HG03108 (cell line): Measurements from ENCODE around the gene BMP3.

Experiments used
- ATAC-seq: cut with Tn5 transposase; IDR thresholded peaks from one replicate; pipeline ENCODE4 v1.9.1; 2021; ENCODE audit warnings: moderate library complexity; ENCODE audit not compliant: unreplicated experiment

Gene BMP3

DNA sequence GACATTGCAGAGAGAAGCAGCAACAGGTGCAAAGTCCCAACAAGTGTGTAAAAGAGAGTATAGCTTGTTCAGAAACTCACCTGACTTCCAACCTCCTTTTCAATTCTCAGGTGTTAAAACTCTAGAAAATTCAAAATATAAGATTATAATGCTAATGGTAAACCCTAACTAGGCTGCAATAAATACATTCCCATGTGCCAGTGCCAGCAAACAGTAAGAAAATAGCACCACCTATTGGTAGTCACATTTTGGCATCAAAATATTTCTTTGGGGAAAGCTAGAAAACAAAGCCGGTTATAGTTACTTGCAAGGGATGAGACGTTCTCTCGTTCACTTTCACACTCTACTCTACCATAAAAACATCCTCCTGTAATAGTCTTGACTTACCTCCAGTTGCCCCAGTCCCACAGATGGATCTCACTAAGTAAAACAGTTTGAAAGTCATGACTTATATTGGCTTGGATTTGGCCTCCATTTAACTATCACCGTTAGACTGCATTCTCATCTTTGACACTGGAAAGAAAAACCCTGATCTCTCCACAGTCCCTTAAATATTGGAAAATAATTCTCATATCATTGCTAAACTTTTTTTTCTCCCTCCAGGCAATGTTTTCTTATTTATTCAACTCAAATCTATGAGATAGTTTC lies 9.6 kb downstream of the BMP3 start:
- no peak for ATAC-seq

DNA sequence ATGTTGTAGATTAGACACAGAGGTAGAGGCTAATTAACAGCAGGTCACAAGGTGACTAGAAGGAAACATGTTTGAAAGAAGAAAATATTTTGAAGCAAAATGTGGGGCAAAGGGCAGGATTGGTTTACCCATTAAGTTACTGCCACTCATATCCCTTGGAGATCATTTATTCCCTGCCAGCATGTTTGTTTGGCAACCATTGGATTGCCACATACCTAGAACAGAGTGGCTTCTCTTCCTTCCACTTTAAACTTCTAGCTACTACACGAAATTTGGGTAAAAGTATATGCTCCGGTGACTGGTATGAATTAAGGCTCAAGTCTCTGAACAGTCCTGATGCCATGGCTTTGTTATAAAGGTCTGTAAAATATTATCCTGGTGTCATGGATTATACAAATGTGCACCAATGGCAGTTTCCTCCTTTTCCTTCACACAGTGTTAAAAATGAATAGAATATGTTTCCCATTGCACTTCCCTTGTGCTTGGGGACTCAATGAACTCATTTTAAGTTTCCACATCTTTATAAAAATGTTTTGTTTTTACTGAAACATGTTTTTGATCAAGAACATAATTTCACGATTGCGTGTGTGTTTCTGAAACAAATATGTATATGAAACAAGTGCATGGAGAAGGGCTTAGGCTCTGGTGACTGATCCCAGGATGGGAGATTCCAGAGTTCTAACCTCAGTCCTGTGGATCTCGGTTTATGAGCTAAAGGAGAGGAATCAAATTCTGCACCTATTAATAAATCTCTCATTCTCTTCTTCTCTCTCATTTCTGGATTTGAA lies 12.3 kb downstream of the BMP3 start:
- ATAC-seq, result no peak

DNA sequence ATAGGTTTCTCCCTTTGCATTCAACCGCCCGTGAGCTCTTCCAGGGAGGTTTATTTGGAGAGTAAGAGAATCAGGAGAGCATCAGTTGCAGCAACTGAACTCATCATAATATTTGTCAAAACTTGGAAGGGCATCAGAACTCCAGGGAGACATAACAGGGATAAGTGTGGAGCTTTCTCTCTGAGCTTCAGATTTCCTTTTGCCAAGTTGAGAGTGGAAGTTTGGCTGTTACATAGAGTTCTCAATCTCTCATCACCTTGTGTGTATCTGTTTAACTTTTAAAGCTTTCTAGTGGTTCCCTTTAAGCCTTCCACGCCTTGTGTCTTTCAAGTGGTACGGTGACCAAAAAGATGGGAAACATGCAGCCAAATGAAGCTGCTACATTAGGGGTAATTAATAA lies 18.8 kb downstream of the BMP3 start:
- ATAC-seq, result no peak

DNA sequence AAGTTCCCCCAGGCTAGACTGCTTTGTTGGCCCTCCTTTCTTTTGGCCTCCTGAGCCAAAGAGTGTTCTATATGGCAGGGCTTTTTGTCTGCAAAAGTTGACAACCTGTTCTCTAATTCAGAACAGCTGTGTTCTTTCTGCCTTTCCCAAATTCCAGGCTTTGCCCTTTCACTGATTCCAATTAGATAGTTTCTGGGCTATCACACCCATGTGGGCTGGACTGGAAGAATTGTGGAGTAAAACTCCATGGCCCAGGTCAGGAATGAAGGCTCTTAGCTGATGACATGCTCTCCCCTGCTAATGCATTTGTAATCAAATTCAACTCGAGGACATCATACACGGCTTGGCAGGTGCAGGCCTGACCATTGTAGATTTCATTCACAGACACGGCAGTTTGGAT lies 19.4 kb downstream of the BMP3 start:
- ATAC-seq, result no peak

DNA sequence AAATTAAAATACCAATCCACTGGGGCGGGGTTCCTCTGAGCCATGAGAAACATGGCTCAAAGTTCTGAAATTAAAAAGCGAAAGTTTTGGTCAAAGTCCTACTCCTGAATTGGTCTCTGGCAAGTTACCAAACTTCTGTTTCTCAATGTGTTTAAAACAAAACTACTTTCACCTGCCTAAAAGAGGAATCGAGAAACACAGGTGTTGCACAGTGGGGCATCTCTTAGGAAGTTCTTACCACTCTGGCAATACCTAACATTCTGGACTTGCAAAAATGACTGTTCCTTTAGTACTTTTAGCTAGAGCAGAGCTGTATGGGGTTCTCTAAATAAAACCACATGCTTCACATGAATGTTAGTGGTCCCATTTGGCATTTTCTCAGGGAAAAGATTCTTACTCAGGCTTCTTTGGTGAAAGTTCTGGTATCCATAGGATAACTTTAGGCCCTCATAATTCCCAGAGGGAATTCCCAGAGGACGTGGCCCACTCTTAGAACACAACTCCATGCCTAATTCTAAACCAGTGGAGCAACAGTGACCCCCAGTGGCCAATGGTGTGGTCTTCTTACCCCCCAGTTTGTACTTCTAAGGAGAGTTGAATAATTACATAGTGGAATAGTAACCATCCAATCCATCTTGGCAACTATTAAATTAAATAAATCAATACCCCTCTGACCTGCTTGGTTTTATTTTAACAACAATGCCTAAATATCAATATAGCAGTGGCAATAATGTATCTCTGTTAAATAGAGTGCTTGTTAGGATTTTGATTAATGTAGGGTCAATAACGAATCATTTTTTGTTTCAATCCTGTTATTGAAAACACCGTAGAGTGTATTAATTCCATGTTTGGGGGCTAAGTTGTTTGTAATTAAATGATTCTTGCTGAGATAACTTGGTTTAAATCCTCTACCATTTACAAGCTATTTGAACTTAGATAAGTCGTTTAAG lies 21.9 kb downstream of the BMP3 start:
- ATAC-seq, result peak; percentile 99

DNA sequence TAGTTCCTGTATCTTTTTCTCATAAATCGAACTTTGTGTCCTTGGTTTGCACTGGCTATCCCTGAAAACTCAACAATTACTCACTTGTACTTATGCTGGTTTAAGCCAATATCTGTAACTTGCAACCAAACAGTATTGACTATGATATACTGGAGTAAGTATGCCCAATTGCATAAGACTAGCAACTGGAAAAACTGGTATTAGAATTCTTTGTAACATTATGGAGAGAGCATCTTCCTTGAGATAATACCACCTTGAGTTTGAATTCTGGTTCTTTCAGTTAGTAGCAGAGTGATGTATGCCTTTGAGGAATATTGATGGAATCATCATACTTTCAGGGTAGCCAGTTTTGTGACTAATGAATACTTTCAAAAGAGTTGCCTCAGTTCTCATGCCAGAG lies 28.1 kb downstream of the BMP3 start:
- no peak for ATAC-seq

DNA sequence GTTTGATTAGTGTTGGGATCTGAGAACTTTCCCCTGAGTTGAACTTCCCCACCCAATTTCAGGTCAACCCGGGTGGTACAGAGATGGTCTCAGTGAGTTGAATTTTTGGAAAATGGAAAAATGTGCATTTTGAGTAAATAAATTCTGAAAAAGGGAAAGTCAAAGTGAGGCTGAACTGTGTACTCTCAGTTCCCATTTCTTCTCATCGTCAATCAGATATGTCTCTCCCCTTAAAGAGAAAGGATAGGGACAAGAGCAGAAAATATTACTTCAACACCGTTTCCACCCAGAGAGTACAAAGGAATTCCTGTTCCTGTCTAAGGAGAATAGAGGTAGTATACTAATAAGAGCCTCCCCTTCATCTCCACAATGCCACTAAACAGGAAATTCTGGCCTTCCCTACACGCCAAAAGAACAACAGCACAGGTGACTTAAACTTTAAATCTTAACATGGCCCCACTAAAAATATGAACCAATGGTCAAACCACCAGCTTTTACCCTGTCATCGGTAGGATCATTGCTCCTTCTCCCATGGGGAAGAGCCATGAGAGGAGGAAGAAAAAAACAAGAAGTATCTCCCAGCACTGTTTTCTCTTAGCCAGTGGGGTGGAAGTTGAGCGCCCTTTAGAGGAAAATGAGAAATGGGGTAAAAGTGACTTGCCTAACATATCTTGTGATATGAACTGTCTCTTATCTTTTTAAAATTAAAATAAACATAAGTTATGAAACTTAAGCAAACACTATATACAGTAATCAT lies 30.3 kb downstream of the BMP3 start:
- no peak for ATAC-seq

DNA sequence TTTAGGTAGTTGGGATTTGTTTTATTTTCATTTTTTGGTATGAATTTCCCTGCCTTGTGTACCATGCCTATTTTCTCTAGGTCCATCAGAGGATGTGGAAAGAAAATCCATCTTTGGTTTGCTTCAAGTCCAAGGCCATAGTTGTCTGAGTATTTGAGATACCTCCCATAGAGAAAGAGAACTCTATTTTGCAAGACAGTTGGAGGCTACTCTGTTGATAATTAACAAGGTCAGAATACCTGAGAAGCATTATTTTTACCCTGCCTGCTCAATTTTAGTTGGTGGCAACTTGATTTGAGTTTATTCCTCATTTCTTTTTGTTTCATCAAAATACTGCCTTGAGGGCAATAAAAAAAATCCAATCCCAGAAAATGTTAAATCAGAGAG lies 30.8 kb downstream of the BMP3 start:
- no peak for ATAC-seq

DNA sequence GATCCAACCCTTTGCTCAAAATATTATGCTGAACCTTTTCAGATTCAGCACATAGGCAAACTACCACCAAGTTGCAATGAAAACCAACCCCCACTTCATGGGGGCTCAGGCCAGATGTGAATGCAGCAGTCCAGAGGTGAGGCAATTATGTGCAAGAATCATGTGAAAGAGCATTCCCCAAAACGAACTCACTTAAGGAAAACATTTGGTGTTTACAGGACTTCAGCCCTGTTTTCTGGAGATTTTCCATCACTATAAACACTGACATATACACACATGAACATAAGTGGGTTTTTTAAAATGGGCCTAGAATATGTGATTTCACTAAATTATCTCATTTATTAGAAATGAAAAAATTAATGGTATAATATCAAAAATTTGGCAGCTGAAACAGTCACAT lies 31.5 kb downstream of the BMP3 start:
- ATAC-seq, result no peak

DNA sequence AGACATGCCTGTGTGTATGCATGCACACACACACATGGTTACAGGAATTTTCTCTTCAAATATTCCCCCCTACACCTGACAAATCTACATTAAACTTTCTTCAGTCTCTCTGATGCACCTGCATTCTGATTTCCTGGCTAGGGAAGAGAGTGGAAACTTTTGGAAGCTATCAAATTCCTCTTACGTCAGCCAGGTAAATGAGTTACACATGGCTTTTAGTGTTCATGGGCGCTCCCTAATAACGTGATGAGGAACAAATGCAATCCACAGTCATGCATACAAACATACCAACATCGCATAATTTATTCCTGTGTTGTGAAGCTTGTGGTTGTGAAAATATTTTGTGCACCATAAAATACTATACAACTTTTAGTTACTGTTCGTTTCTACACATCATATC lies 34.9 kb downstream of the BMP3 start:
- ATAC-seq, result no peak

DNA sequence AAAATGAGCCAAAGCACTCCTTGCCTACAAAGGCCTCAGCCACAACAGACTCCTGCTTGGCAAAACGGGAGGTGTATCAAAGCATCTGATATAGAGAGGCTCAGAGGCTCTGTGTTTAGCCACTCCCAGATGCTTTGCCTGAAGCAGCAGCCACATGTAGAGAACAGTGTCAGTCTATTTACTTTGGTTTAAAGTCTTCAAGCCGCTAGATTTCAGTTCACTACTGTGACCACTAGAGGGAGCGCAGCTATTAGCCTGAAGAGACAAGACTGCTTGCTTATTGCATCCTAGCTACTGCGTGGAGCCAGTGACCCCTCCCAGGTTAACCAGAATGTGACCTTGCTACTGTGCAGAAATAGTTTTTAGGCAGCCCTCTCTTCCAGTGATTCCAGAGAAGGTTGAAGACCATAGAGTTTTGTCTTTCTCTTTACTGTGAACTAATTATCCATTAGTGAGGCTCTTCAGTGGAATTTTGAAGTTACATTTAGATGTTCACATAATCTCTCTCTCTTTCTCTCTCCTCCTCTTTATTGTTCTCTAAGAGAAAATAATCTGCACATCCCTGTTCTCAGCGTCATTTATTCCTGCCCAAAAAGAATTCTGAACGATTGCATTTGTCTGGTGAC lies 39.3 kb downstream of the BMP3 start:
- peak; percentile 85 for ATAC-seq

DNA sequence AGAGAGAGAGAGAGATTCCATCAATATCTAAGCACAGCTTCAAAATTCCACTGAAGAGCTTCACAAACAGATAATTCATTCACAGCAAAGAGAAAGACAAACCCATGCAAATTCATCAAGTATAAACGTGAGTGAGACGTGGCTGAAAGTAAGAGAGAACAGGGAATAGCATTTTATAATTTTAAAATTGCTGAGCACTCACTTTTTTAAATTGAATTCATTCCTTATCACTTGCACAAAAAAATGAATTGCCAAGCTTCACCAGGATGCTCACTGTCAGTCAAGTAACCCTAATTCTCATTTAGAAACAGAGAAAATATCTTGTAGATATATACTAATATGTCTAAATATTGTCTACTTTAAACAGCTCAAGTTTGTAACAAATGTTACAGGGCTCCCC lies 40.5 kb downstream of the BMP3 start:
- ATAC-seq, result no peak

DNA sequence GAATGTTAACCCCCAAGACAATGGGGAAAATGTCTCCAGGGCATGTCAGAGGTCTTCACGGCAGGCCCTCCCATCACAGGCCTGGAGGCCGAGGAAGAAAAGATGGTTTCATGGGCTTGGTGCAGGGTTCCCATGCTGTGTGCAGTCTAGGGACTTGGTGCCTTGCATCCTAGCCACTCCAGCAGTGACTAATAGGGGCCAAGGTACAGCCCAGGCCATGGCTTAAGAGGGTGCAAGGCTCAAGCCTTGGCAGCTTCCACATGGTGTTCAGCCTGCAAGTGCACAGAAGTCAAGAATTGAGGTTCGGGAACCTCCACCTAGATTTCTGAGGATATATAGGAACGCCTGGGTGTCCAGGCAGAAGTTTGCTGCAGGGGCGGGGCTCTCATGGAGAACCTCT lies 50.6 kb downstream of the BMP3 start:
- no peak for ATAC-seq

DNA sequence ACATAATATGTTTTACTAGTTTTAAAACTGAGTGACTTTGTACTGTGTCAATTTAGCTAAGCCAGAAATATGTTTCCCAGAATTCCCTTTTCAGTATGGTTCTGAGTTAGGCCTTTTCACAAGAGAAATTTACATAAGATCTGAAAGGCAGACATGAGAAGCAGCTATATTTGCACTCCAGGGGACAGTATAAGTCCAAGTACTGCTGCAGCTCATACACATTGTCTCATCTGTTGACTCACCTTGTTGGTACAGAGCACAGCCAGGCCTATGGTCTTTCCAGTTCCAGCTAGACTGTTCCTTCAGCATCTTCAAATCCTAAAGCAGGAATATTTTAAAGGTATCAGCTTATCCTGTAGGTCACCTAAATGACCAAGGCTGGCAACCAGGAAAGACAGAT lies 53.5 kb downstream of the BMP3 start:
- no peak for ATAC-seq

DNA sequence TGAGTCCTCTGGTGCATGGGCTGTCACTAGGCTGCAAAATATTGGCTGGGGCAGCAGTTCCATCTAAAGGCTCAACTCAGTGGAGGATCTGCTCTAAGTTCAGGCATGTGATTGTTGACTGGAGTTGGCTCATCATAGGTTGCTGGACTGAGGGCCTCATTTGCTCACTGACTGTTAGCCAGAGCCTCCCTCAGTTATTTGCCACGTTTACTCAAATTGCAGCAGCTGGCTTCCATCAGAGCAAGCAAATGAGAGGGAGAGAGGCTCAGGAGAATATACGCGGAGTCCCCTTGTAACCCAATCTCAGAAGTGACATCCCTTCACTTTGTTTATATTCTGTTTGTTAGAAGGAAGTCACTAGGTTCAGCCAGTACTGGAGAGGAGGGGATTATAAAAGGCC lies 54.1 kb downstream of the BMP3 start:
- no peak for ATAC-seq

DNA sequence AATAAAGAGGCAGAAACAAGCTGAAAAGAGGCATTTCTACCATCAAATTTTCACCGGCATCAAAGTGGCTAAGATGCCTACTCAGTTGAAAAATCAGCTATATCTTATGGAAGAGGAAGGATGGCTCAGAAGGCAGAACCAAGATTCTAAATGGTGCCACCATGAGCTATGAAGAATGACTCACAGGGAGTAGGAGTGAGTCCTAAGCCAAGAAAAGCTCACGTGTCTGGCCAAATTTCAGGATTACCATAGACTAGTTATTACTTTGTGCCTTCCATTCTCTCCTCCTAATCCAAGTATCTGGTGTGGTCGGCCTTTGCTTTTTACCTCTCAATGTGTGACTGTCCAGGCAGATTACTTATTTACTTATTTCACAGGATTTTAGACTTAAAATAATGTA lies 54.8 kb downstream of the BMP3 start:
- no peak for ATAC-seq

DNA sequence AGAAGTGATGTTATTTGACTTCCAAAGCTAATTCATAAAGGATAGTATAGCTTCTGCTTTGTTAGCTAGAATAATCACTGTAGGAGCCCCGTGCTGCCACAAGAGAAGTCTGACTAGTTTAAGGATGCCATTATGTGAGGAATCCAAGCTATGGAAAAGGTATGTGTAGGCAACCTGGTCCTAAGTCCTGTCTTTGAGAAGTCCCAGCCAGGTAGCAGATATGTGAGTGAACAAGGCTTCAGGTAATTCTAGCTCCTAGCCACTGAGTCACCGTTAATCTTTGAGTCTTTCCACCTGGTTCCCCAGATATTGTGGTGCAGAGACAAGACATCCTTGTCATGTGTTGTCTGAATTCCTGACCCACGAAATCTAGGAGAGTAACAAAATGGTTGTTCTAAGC lies 55.5 kb downstream of the BMP3 start:
- no peak for ATAC-seq

DNA sequence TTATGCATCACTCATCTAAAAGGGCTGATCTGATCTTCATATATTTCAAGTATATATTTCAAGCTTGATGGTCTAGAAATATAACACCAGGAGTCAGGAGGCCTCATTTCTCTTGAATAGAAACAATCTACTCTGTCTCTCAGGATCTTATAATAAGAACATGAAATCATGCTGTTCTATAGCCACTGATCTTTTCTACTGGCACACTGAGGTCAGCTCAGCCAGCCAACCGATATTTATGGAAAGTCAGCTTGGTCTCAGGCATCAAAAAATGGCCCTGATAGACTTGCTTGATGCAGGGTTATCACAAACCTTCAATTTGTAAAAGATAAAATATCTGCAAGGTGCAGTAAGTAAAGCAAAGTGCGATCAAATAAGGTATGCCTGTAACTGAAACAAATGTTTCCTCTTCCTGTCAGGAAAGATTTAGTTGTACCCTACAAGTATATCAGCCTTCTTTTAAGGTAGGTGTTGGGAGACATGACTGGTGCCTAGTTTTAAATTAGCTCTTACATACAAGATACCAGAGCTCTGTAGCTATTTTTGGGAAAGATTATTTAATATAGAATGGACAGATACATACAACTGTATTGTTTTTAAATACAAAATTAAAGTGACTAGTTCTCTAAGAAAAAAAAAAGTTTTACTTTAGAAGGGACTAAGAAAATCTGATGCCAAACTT lies 63.4 kb downstream of the BMP3 start:
- no peak for ATAC-seq

DNA sequence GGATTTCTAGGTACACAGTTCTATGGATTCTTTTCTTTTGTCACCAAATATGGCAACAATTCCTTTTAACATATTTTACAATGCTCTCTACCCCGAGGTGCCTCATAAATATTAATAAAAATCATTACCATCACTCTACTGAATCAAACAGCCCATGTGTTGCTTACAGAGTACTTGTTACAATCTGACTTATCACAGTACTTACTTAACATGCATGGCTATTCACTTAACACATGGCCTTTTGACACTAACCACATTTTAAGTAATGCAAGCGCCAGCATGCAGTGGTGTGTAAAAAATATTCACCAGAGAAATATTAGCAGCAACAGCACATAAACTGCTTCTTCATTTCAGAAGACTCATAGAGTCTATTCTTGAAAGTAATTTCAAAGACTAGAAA lies 64.9 kb downstream of the BMP3 start:
- no peak for ATAC-seq

DNA sequence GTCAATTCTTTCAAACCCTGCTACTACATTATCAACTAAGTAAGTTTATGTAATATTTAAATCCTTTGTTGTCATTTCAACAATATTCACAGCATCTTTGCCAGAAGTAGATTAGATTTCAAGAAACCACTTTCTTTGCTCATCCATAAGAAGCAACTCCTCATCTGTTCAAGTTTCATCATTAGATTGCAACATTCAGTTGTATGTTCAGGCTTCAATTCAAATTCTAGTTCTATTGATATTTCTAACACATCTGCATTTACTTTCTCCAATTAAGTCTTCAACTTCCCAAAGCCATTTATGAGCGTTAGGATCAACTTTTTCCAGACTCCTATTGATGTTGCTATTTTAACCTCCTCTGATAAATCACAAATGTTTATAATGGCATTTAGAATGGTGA lies 66.1 kb downstream of the BMP3 start:
- no peak for ATAC-seq
